HEK293 (cell line): ENCODE data around the gene SLC35G3.

Experiments
- PRDM4 ChIP-seq: fragments of 450-650 bp; formaldehyde crosslinking; IDR thresholded peaks from 2 replicates; pipeline ENCODE4 v1.5.1; 2017; ENCODE audit warnings: missing biosample characterization, missing genetic modification characterization
- ZBTB21 ChIP-seq: fragments of 450-650 bp; formaldehyde crosslinking; IDR thresholded peaks from 2 replicates; pipeline ENCODE4 v1.5.1; 2017; ENCODE audit warnings: missing biosample characterization, missing genetic modification characterization
- ZNF354C ChIP-seq: fragments of 450-650 bp; formaldehyde crosslinking; IDR thresholded peaks from 2 replicates; pipeline ENCODE4 v1.5.1; 2016; ENCODE audit warnings: missing biosample characterization, missing genetic modification characterization, low read depth, borderline replicate concordance
- ZNF692 ChIP-seq: fragments of 450-650 bp; formaldehyde crosslinking; IDR thresholded peaks from 2 replicates; pipeline ENCODE4 v1.5.1; 2016; ENCODE audit warnings: missing biosample characterization, missing genetic modification characterization
- ZNF747 ChIP-seq: fragments of 450-650 bp; formaldehyde crosslinking; IDR thresholded peaks from 2 replicates; pipeline ENCODE4 v1.5.1; 2016; ENCODE audit warnings: missing biosample characterization, missing genetic modification characterization

GRCh38 chr17:35169835-35170363, 24.3 kb downstream of the SLC35G3 start:
- no peak for TF ChIP-seq ZBTB21
- TF ChIP-seq PRDM4 (tag by site-specific recombination) = no peak
- TF ChIP-seq ZNF747 (tag by site-specific recombination) = no peak
- TF ChIP-seq ZNF692 (tag by site-specific recombination) = no peak
- no peak for TF ChIP-seq ZNF354C (tag by site-specific recombination)
